ENCODE measurements around the gene KCNV2.

KCNV2 gene

GRCh38 chr9:2743937-2744529, 26.7 kb downstream of the KCNV2 start:
- TF ChIP-seq TAF1 (IDR thresholded peaks at IDR 0.05; ENCODE audit: low read depth, low read length) = no peak
- no peak for TF ChIP-seq PAX5 (IDR thresholded peaks at IDR 0.05; ENCODE audit: insufficient read depth, low read length, severe bottlenecking)
- no peak for TF ChIP-seq SPI1 (IDR thresholded peaks at IDR 0.05; ENCODE audit: low read depth, low read length)
- no peak for TF ChIP-seq POLR2A (IDR thresholded peaks at IDR 0.05; ENCODE audit: low read depth, low read length)
- TF ChIP-seq POU2F2 (IDR thresholded peaks at IDR 0.05; ENCODE audit: low read depth, low read length) = no peak
- no peak for TF ChIP-seq POLR2AphosphoS5 (IDR thresholded peaks at IDR 0.05; ENCODE audit: low read depth, low read length)
- DNase-seq (ENCODE audit: insufficient read length, low spot score) (no peak), FAIRE-seq (no peak)

DNA sequence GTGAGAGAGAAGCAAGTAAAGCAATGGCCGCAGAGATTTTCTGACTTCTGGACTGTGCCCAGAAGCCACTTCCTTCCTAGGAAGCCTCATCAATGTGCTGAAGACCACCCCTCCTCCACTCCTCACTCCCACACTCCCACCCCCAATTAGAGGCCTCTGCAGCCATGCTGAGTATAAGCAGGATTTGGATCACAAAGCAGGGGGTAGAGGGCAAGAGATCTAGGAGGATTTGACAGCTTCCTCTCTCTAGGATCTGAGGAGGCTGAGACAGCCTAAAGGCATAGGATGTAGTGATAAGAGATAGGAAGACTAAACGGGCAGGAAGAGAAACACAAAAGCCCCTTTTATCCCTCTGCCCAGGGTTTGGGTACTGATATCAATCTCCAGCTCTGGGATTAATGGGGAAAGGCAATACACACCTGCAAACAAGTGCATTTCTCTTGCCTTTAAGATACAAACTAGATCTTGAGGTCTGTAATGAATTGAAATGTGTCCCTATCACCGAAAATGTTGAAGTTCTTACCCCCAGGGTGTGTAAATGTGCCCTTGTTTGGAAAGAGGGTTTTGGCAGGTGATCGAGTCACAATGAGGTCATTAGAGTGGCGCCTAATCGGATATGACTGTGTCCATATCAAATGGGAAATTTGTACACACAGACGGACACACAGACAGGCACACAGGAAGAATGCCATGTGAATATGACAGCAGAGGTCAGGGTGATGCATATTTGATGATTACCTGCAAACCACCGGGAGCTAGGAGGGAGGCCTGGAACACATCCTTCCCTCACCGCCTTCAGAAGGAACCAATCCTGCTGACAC, 28.5 kb downstream of the KCNV2 start:
- TF ChIP-seq SPI1 (IDR thresholded peaks at IDR 0.05; ENCODE audit: low read depth, low read length) = no peak
- TF ChIP-seq TAF1 (IDR thresholded peaks at IDR 0.05; ENCODE audit: low read depth, low read length) = no peak
- no peak for TF ChIP-seq POLR2AphosphoS5 (IDR thresholded peaks at IDR 0.05; ENCODE audit: low read depth, low read length)
- TF ChIP-seq POU2F2 (IDR thresholded peaks at IDR 0.05; ENCODE audit: low read depth, low read length) = no peak
- no peak for TF ChIP-seq PAX5 (IDR thresholded peaks at IDR 0.05; ENCODE audit: insufficient read depth, low read length, severe bottlenecking)
- TF ChIP-seq POLR2A (IDR thresholded peaks at IDR 0.05; ENCODE audit: low read depth, low read length) = no peak
- DNase-seq (ENCODE audit: insufficient read length, low spot score) = no peak
- no peak for FAIRE-seq

DNA sequence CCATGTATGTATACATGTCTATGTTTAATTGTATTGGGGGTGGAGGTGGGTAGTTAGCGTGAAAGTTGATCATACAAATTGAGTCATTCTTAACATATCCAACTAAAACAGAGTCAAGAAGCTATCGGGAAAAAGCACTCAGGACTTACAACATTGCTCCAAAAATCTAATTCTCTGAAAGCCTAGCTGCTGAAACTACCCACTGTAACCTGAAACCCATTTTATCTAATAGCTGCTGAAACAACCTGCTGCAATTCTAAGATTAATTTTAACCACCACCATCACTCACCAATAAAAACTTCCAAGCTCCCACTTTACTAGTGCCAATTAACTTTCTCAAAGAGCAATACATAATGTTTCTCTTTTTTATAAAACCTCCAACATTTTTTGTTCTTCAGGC, 32.2 kb downstream of the KCNV2 start:
- TF ChIP-seq PAX5 (IDR thresholded peaks at IDR 0.05; ENCODE audit: insufficient read depth, low read length, severe bottlenecking) (no peak), POLR2AphosphoS5 (IDR thresholded peaks at IDR 0.05; ENCODE audit: low read depth, low read length) (no peak), POU2F2 (IDR thresholded peaks at IDR 0.05; ENCODE audit: low read depth, low read length) (no peak), SPI1 (IDR thresholded peaks at IDR 0.05; ENCODE audit: low read depth, low read length) (no peak), POLR2A (IDR thresholded peaks at IDR 0.05; ENCODE audit: low read depth, low read length) (no peak), TAF1 (IDR thresholded peaks at IDR 0.05; ENCODE audit: low read depth, low read length) (no peak)
- no peak for DNase-seq (ENCODE audit: insufficient read length, low spot score)
- no peak for FAIRE-seq

- no peak for FAIRE-seq
- TF ChIP-seq PAX5 (IDR thresholded peaks at IDR 0.05; ENCODE audit: insufficient read depth, low read length, severe bottlenecking) (no peak), POLR2A (IDR thresholded peaks at IDR 0.05; ENCODE audit: low read depth, low read length) (no peak), TAF1 (IDR thresholded peaks at IDR 0.05; ENCODE audit: low read depth, low read length) (no peak), SPI1 (IDR thresholded peaks at IDR 0.05; ENCODE audit: low read depth, low read length) (no peak), POU2F2 (IDR thresholded peaks at IDR 0.05; ENCODE audit: low read depth, low read length) (no peak), POLR2AphosphoS5 (IDR thresholded peaks at IDR 0.05; ENCODE audit: low read depth, low read length) (no peak)
- no peak for DNase-seq (ENCODE audit: insufficient read length, low spot score)
Measured at GRCh38 chr9:2755285-2755684, 38.0 kb downstream of the KCNV2 start.

GRCh38 chr9:2758162-2758897, 41.0 kb downstream of the KCNV2 start:
- no peak for DNase-seq (ENCODE audit: insufficient read length, low spot score)
- no peak for FAIRE-seq
- TF ChIP-seq POLR2A (IDR thresholded peaks at IDR 0.05; ENCODE audit: low read depth, low read length) (no peak), SPI1 (IDR thresholded peaks at IDR 0.05; ENCODE audit: low read depth, low read length) (no peak), PAX5 (IDR thresholded peaks at IDR 0.05; ENCODE audit: insufficient read depth, low read length, severe bottlenecking) (no peak), TAF1 (IDR thresholded peaks at IDR 0.05; ENCODE audit: low read depth, low read length) (no peak), POLR2AphosphoS5 (IDR thresholded peaks at IDR 0.05; ENCODE audit: low read depth, low read length) (no peak), POU2F2 (IDR thresholded peaks at IDR 0.05; ENCODE audit: low read depth, low read length) (no peak)

DNA sequence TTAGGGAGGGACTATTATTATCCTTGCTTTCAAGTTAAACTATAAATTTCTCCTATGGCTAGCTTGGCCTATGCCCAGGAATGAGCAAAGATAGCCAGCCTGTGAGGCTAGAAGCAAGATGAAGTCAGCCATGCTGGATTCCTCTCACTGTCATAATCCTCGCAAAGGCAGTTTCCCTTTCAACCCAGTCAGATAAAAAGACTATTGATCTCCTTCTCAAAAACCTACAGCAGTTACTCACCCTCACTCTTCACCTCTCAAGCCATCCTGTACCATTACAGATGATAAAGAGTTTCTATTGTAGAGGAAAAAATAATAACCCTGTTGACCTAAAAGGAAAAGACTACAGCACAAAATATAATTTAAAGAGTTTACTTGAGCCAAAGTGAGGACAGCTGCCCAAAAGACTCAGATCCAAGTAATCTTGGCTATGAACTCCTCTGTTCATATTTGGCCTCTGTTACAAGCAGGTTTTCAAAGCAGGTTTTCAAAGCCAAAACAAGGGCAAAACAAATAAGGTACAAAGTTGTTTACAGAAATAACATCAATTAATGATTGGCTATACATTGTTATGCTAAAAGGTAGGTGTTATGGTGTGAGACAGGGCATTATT, 41.7 kb downstream of the KCNV2 start:
- no peak for TF ChIP-seq TAF1 (IDR thresholded peaks at IDR 0.05; ENCODE audit: low read depth, low read length)
- FAIRE-seq (peak; percentile 78), DNase-seq (ENCODE audit: insufficient read length, low spot score) (no peak)

DNA sequence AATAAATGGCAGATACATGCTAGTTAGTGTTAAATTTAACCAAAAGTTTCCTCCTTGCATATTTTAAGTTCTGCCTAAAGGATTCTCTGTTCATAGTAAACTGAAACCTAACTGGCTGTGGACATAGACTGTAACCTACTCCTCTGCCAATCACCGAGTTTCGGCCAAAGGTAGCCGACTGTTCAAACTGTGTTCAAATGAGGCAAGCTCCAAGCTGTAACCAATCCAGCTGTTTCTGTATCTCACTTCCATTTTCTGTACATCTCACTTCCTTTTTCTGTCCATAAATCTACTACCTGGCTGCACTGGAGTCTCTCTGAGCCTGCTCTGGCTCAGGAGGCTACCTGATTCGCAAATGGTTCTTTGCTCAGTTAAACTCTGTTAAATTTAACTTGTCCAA, 44.1 kb downstream of the KCNV2 start:
- TF ChIP-seq SPI1 (IDR thresholded peaks at IDR 0.05; ENCODE audit: low read depth, low read length) (peak; percentile 95), POLR2AphosphoS5 (IDR thresholded peaks at IDR 0.05; ENCODE audit: low read depth, low read length) (no peak)
- no peak for DNase-seq (ENCODE audit: insufficient read length, low spot score)
- peak; percentile 89 for FAIRE-seq

DNA sequence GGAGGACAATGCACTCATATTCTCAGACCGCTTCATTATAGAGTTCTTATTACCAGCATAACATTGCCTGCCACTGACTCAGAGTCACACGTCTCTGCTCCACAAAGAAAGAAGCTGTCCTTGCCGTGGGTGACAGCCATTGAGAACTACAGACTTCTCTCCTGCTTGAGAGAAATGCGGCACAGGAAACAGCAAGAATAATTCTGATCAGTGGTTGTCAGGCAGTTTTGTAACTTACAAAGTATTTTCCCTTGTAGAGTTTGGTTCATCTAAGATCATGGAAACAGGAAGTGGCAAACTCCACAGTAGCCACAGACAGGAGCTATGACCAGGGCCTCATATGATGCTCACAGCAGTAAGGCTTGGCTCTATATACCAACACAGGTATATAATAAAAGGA, 47.0 kb downstream of the KCNV2 start:
- peak; percentile 58 for FAIRE-seq
- DNase-seq (ENCODE audit: insufficient read length, low spot score) = no peak

GRCh38 chr9:2765250-2765880, 48.1 kb downstream of the KCNV2 start:
- TF ChIP-seq SPI1 (IDR thresholded peaks at IDR 0.05; ENCODE audit: low read depth, low read length) = no peak
- no peak for TF ChIP-seq POLR2AphosphoS5 (IDR thresholded peaks at IDR 0.05; ENCODE audit: low read depth, low read length)
- TF ChIP-seq PAX5 (IDR thresholded peaks at IDR 0.05; ENCODE audit: insufficient read depth, low read length, severe bottlenecking) = no peak
- TF ChIP-seq TAF1 (IDR thresholded peaks at IDR 0.05; ENCODE audit: low read depth, low read length) = no peak
- no peak for TF ChIP-seq POLR2A (IDR thresholded peaks at IDR 0.05; ENCODE audit: low read depth, low read length)
- no peak for TF ChIP-seq POU2F2 (IDR thresholded peaks at IDR 0.05; ENCODE audit: low read depth, low read length)
- FAIRE-seq = no peak
- no peak for DNase-seq (ENCODE audit: insufficient read length, low spot score)

More for the DNA sequence above, 47.0 kb downstream of the KCNV2 start:
- TF ChIP-seq POU2F2 (IDR thresholded peaks at IDR 0.05; ENCODE audit: low read depth, low read length) (no peak), SPI1 (IDR thresholded peaks at IDR 0.05; ENCODE audit: low read depth, low read length) (peak; percentile 90)

Measured in GM12891 (cell line).